IMR-90 (cell line): ENCODE data around the gene SLC39A6.

Experiments used
- ELK1 ChIP-seq: fragments of 150-350 bp; IDR thresholded peaks from 2 replicates; pipeline ENCODE4 v1.6.1; 2016; ENCODE audit warnings: low read depth, mild to moderate bottlenecking, low read length, moderate library complexity, borderline replicate concordance
- FOS ChIP-seq: fragments of 150-350 bp; IDR thresholded peaks from 2 replicates; pipeline ENCODE4 v1.6.1; 2016; ENCODE audit warnings: low read depth, low read length
- POLR2A ChIP-seq: IDR thresholded peaks from 2 replicates; pipeline ENCODE4 v1.6.1; 2012; ENCODE audit warnings: mild to moderate bottlenecking, low read depth, low read length
- RAD21 ChIP-seq: IDR thresholded peaks from 2 replicates; pipeline ENCODE4 v1.6.1; 2012; ENCODE audit warnings: low read length, improper control_type of control experiment
- RCOR1 ChIP-seq: IDR thresholded peaks from 2 replicates; pipeline ENCODE4 v1.6.1; 2012; ENCODE audit warnings: mild to moderate bottlenecking, low read length, improper control_type of control experiment; ENCODE audit not compliant: insufficient replicate concordance
- TF ChIP-seq, protein P1 (sequence below): conservative IDR thresholded peaks from 2 replicates; pipeline ENCODE4 v1.5.1; 2012; ENCODE audit warnings: mild to moderate bottlenecking, low read depth, low read length, improper control_type of control experiment

GRCh38 chr18:36127836-36128529, 1.2 kb downstream of the SLC39A6 start:
- no peak for TF ChIP-seq RCOR1
- TF ChIP-seq, protein P1, sequence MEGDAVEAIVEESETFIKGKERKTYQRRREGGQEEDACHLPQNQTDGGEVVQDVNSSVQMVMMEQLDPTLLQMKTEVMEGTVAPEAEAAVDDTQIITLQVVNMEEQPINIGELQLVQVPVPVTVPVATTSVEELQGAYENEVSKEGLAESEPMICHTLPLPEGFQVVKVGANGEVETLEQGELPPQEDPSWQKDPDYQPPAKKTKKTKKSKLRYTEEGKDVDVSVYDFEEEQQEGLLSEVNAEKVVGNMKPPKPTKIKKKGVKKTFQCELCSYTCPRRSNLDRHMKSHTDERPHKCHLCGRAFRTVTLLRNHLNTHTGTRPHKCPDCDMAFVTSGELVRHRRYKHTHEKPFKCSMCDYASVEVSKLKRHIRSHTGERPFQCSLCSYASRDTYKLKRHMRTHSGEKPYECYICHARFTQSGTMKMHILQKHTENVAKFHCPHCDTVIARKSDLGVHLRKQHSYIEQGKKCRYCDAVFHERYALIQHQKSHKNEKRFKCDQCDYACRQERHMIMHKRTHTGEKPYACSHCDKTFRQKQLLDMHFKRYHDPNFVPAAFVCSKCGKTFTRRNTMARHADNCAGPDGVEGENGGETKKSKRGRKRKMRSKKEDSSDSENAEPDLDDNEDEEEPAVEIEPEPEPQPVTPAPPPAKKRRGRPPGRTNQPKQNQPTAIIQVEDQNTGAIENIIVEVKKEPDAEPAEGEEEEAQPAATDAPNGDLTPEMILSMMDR, result no peak
- TF ChIP-seq FOS, result no peak
- TF ChIP-seq POLR2A, result no peak
- TF ChIP-seq ELK1, result no peak
- TF ChIP-seq RAD21, result no peak
